LNCAP (cell line): ENCODE measurements around the gene NR5A1.

Source experiments
- TF ChIP-seq, protein P1 (sequence below): fragments of 450-650 bp; IDR thresholded peaks from 2 replicates; pipeline ENCODE4 v1.5.1; 2017; ENCODE audit warnings: mild to moderate bottlenecking

NR5A1 gene

DNA sequence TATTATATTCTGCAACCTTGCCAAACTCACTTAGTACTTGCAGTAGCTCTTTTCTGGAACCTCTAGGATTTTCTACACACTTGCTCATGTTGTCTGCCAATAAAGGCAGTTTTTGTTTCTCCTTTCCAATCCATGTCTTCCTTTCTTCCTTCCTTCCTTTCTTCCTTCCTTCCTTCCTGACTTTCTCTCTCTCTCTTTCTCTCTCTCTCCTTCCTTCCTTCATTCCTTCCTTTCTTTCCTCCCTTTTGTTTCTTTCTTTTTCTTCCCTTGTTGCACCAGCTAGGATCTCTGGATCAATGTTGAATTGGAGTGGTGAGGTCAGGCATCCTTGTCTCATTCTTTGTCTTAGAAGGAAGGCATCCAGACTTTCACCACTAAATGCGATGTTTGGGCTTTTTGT lies 44.5 kb downstream of the NR5A1 start:
- TF ChIP-seq, protein P1, sequence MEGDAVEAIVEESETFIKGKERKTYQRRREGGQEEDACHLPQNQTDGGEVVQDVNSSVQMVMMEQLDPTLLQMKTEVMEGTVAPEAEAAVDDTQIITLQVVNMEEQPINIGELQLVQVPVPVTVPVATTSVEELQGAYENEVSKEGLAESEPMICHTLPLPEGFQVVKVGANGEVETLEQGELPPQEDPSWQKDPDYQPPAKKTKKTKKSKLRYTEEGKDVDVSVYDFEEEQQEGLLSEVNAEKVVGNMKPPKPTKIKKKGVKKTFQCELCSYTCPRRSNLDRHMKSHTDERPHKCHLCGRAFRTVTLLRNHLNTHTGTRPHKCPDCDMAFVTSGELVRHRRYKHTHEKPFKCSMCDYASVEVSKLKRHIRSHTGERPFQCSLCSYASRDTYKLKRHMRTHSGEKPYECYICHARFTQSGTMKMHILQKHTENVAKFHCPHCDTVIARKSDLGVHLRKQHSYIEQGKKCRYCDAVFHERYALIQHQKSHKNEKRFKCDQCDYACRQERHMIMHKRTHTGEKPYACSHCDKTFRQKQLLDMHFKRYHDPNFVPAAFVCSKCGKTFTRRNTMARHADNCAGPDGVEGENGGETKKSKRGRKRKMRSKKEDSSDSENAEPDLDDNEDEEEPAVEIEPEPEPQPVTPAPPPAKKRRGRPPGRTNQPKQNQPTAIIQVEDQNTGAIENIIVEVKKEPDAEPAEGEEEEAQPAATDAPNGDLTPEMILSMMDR, result no peak

DNA sequence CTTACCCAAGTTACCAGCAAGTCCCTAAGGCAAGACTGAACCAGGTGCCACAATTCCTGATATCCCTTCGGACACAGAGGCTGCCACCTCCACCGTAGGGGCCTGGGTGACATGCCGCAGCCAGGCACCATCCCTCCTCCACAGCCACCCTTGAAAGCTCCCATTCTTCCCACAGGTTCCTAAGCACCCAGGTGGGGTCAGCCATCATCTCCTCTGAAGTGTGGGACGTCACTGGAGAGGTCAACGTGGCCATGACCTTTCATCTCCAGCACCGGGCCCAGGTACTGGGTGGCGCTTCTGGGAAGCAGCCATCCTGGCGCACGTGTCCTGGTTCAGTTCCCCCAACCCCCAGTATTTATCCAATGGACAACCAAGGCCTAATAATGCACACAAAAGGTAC lies 48.8 kb downstream of the NR5A1 start:
- TF ChIP-seq, protein P1, result no peak

DNA sequence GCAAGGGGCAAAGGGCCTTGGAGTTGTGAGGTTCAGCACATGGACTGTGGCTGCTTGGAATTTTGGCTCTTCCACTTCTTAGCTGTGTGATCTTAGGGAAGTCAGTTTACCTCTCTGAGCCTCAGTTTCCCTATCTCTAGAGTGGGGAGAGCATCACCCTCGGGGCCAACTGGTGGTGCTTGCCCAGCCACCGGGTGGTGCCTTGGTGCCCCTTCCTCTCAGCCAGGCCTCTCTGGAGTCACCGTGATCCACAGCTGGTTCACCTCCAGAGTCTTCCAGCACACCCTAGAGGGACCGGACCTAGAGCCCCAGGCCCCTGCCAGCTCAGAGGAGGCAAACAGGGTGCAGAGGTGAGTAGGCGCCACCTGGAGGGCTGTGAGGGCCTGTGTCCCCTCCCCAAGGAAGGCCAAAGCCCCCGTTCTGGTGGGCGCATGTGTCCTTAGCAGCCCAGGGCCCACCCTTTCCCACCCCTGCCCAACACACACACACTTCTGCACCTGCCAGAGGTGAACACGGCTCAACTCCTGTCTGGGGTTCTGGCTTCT lies 49.2 kb downstream of the NR5A1 start:
- TF ChIP-seq, protein P1, result no peak

DNA sequence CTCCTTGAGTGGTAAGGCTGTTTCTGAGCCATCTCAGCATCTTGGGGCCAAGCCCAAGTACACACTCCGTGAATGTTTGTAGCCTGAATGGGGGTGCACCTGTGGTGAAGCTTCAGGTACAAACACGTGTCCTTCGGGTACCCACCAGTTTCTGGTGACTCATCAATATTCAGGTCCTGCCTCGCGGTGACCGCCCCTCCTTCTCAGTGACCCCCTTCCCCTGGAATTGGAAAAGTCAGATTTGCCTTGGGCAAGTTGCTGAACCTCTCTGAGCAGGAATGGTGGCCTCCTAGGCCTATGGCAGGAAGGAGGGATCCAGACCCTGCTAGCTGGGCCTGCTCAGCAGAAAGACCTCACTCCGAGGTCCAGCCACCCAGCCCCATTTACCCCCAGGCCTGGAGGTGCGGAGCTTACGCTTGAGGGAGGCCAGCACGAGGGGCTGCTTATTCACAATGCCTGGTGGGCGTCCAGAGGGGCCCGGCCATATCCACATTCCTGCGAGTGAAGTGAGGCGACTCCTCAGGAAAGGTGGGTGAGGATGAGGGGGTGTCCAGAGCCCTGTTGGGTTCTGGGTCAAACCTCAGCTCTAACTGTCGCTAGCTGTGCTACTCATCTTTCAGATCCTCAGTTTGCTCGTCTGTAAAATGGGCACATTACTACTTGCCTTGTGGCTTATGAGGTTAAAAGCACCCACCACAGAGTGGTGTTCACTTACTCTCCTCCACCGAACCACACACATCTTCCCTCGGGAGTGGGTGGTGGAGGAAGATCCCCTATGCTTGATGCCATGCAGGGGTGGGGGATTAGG lies 49.9 kb downstream of the NR5A1 start:
- TF ChIP-seq, protein P1, result no peak

DNA sequence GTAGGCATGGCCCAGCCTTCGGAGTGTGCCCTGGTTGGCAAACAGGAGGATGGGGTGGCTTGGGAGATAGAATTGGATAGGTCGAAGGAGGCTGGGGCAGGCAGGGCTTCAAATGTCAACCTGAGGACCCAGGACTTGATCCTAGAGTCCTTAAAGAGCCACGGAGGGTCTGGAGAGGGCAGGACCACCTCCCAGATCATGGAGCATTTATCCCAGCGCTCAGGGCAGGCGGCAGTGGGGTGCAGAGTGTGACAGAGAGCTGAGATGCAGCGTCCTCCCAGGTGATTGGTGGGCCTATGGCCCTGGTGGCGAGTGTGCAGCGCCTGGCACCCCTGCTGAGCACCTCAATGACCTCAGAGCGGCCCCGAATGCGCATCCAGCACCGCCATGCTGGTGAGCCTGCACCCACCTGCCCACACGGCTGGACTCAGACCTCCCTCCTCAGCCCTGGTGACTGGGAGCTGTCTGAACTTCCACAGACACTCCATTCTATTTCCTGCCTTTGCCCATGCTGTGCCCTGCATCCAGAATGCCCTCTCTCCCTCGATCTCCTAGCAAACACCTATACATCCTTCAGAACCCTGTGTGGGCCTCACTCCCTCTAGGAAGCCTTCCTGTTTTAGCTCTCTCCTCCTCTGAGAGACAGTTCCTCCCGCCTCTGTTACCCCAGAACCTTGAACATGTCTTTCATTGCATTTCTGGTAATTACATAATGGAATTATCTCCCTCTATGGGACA lies 50.7 kb downstream of the NR5A1 start:
- TF ChIP-seq, protein P1, result no peak

DNA sequence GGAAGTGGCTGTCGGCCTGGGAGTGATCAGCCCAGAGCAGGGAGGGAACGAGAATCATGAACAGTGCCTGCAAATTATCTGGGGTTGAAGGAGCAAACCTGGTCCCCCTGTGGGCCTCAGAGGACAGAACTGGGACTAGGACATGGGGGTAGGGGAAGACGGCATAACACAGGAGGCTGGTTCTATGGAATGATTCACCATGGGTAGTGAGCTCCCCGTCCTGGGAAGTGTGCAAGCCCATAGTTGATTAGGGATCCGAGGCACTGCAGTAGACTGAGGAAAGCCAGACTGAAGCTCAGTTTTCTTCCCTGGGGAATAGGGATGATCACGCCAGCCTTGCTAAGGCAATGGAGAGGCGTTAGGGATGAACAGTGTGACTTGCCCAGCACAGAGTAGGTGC lies 51.4 kb downstream of the NR5A1 start:
- TF ChIP-seq, protein P1, result no peak

DNA sequence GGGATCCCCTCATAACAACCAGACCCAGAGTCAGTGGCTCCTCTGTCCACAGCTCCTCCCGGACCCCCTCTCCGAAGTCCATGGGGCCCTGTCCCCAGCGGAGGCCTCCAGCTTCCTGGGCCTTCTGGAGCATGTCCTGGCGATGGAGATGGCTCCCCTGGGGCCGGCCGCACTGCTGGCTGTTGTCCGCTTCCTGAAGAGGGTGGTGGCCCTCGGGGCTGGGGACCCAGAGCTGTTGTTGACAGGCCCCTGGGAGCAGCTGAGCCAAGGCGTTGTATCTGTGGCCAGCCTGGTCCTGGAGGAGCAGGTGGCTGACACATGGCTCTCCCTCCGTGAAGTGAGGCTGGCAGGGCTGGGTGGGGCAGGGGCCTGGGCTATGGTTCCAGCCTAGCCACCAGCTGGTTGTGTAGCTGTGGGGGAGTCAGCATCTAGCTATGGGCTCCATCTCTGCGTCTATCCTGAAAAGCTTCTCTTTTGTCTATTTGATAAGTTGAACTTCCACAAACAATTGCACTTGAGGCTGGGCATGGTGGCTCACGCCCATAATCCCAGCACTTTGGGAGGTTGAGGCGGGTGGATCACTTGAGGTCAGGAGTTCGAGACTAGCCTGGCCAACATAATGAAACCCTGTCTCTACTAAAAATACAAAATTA lies 52.3 kb downstream of the NR5A1 start:
- TF ChIP-seq, protein P1, result no peak
